Mesendoderm (in vitro differentiated cells): ENCODE measurements around the gene NPAS1.
A peak's percentile ranks its signal among the peaks of the same experiment; 100 is the strongest.

ENCODE experiments used
- DNase-seq: peaks from one replicate; pipeline ENCODE4 v3.0.0; 2013
- H2AK5ac ChIP-seq: 2 replicates; pipeline ENCODE4 v1.6.1; 2013; ENCODE audit warnings: low read length, inconsistent platforms
- H2BK120ac ChIP-seq: 2 replicates; pipeline ENCODE4 v1.6.1; 2013; ENCODE audit warnings: low read depth, mild to moderate bottlenecking, low read length, moderate library complexity, mixed read lengths
- H2BK15ac ChIP-seq: replicated peaks from 2 replicates; pipeline ENCODE4 v1.6.1; 2013; ENCODE audit warnings: low read depth, mild to moderate bottlenecking, moderate library complexity
- H2BK5ac ChIP-seq: 2 replicates; pipeline ENCODE4 v1.6.1; 2013; ENCODE audit warnings: low read length, inconsistent platforms
- H3K18ac ChIP-seq: 2 replicates; pipeline ENCODE4 v1.6.1; 2013; ENCODE audit warnings: mild to moderate bottlenecking, low read length, mixed read lengths
- H3K23ac ChIP-seq: one replicate; pipeline ENCODE4 v1.6.1; 2013; ENCODE audit warnings: low read length
- H3K27ac ChIP-seq: 2 replicates; pipeline ENCODE4 v1.5.1; 2013; ENCODE audit warnings: low read depth, mild to moderate bottlenecking, inconsistent platforms, low read length, moderate library complexity
- H3K27me3 ChIP-seq: 2 replicates; pipeline ENCODE4 v1.6.1; 2013; ENCODE audit warnings: low read length, control low read depth, mild to moderate bottlenecking, inconsistent platforms; ENCODE audit not compliant: insufficient read depth, poor library complexity
- H3K36me3 ChIP-seq: 2 replicates; pipeline ENCODE4 v1.6.1; 2013; ENCODE audit warnings: low read length, inconsistent platforms; ENCODE audit not compliant: control insufficient read depth, insufficient read depth
- H3K4ac ChIP-seq: one replicate; pipeline ENCODE4 v1.6.1; 2013; ENCODE audit warnings: low read depth, mild to moderate bottlenecking, low read length, moderate library complexity
- H3K4me1 ChIP-seq: 2 replicates; pipeline ENCODE4 v1.6.1; 2013; ENCODE audit warnings: low read depth, low read length, inconsistent platforms; ENCODE audit not compliant: control insufficient read depth
- H3K4me2 ChIP-seq: 2 replicates; pipeline ENCODE4 v1.6.1; 2013; ENCODE audit warnings: low read length
- H3K4me3 ChIP-seq: 2 replicates; pipeline ENCODE4 v1.5.1; 2013; ENCODE audit warnings: mild to moderate bottlenecking, low read length
- H3K56ac ChIP-seq: one replicate; pipeline ENCODE4 v1.6.1; 2013; ENCODE audit warnings: low read length
- H3K79me1 ChIP-seq: 2 replicates; pipeline ENCODE4 v1.6.1; 2013; ENCODE audit warnings: low read length, inconsistent platforms
- H3K79me2 ChIP-seq: 2 replicates; pipeline ENCODE4 v1.6.1; 2013; ENCODE audit warnings: mild to moderate bottlenecking, low read length; ENCODE audit not compliant: control insufficient read depth, insufficient read depth
- H3K9ac ChIP-seq: 2 replicates; pipeline ENCODE4 v1.6.1; 2013; ENCODE audit warnings: low read length, inconsistent platforms
- H4K5ac ChIP-seq: one replicate; pipeline ENCODE4 v1.6.1; 2013; ENCODE audit warnings: low read length
- H4K8ac ChIP-seq: one replicate; pipeline ENCODE4 v1.6.1; 2013; ENCODE audit warnings: low read depth, mild to moderate bottlenecking, control low read depth, low read length, moderate library complexity
- WGBS: extraction: QIAGEN DNeasy Blood & Tissue Kit; methylation state at CpG from one replicate; pipeline ENCODE4 v1.1.7; 2013; ENCODE audit warnings: low lambda C conversion rate, missing lambda C conversion rate; ENCODE audit not compliant: insufficient coverage; ENCODE audit errors: extremely low coverage; 5-methylcytosine and 5-hydroxymethylcytosine counted together

Gene NPAS1

DNA sequence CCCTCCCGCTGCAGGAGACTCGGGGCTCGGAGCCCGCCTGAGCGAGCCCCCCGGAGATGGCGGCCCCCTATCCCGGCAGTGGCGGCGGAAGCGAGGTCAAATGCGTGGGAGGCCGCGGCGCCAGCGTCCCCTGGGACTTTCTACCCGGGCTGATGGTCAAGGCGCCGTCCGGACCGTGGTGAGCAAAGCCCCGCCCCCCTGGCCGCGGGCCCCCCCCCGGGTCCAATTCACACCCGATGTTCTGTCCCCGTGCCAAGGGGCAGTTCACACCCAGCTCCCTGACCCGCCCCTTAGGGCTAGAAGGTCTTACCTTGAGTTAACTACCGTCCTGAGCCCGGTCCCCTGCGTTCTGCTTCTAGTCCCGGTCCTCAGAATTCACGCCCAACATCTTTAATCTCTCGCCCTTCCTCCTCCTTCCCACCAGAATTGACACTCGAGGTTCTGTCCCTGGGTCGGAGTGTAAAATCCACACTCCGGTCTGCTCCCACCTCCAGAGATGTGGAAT is 1.4 kb downstream of the NPAS1 start:
- Histone ChIP-seq H3K4me2 (peak overlapping the region; percentile 8), H3K27ac (no peak overlapping the region), H3K4me3 (no peak overlapping the region), H3K4me1 (no peaks in the 10 kb centered on the region), H3K4ac (no peak overlapping the region), H3K36me3 (no peaks in the 10 kb centered on the region), H3K27me3 (peaks cover 34% of the 10 kb centered on the region), H3K18ac (no peak overlapping the region), H3K56ac (no peak overlapping the region), H3K23ac (no peak overlapping the region), H4K5ac (no peak overlapping the region), H3K79me2 (no peaks in the 10 kb centered on the region), H4K8ac (no peak overlapping the region), H2BK120ac (no peak overlapping the region), H2BK5ac (no peak overlapping the region), H2BK15ac (no peak overlapping the region), H2AK5ac (no peak overlapping the region), H3K79me1 (no peaks in the 10 kb centered on the region), H3K9ac (no peak overlapping the region)
- no CpG with 5 or more reads among the region's 37 CpGs for WGBS
- peak; percentile 54 for DNase-seq

DNA sequence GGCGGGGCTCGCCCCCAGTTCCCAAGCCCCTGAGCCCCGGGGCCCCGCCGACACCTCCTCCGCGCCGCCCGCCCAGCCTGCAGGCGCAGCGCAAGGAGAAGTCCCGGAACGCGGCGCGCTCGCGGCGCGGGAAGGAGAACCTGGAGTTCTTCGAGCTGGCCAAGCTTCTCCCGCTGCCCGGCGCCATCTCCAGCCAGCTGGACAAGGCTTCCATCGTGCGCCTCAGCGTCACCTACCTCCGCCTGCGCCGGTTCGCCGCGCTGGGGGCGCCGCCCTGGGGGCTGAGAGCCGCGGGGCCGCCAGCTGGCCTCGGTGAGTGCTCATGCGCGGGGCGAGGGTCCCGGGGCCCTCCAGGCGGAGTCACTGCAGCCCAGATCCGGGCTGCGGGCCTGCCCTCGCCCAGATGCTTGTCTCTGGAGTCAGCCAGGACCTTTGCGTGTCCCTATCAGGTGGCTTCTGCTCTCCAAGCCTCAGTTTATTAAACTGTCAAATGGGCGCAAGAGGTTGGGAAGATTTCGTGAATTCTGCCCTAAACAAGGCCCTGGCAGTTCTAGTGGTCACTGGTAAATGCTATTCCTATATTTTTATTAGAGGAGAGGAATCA is 2.0 kb downstream of the NPAS1 start:
- H4K5ac ChIP-seq: no peak overlapping the region
- H3K4me1 ChIP-seq: no peaks in the 10 kb centered on the region
- no peak overlapping the region for H3K9ac ChIP-seq
- H3K27ac ChIP-seq: no peak overlapping the region
- no peak overlapping the region for H2BK15ac ChIP-seq
- peaks cover 34% of the 10 kb centered on the region for H3K27me3 ChIP-seq
- H3K4me3 ChIP-seq: no peak overlapping the region
- no peak overlapping the region for H2AK5ac ChIP-seq
- H4K8ac ChIP-seq: no peak overlapping the region
- no peak overlapping the region for H3K23ac ChIP-seq
- no peak overlapping the region for H3K18ac ChIP-seq
- no peaks in the 10 kb centered on the region for H3K79me1 ChIP-seq
- H2BK5ac ChIP-seq: no peak overlapping the region
- no peaks in the 10 kb centered on the region for H3K79me2 ChIP-seq
- no peak overlapping the region for H2BK120ac ChIP-seq
- peak overlapping the region; percentile 13 for H3K4me2 ChIP-seq
- no CpG with 5 or more reads among the region's 50 CpGs for WGBS
- peak overlapping the region; percentile 19 for H3K56ac ChIP-seq
- H3K36me3 ChIP-seq: no peaks in the 10 kb centered on the region
- H3K4ac ChIP-seq: no peak overlapping the region
- peak; percentile 45 for DNase-seq

DNA sequence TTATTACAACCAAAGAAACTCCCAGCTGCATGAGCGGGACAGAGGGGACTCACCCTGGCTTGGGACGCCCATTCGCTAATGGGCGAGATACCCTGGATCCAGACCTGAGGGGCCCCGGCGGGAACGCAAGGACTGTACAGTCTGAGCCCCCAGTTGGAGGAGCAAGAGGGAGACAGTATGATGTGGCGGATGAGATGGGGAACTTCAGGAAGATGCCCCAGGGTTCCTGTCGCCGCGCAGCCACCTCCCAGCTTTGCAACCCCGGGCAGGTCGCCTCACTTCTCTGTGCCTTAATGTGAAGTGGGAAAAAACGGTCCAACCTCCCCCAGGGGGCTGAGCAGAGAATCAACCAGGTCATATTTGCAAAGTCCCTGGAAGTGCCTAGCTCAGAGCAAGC is 2.5 kb downstream of the NPAS1 start:
- H3K4me1 ChIP-seq: no peaks in the 10 kb centered on the region
- no peak overlapping the region for H4K5ac ChIP-seq
- H3K18ac ChIP-seq: no peak overlapping the region
- no CpG with 5 or more reads among the region's 14 CpGs for WGBS
- H2BK5ac ChIP-seq: no peak overlapping the region
- no peak overlapping the region for H2BK120ac ChIP-seq
- no peak overlapping the region for H3K27ac ChIP-seq
- H3K27me3 ChIP-seq: peaks cover 34% of the 10 kb centered on the region
- no peak overlapping the region for H2AK5ac ChIP-seq
- no peaks in the 10 kb centered on the region for H3K79me2 ChIP-seq
- H3K4me2 ChIP-seq: no peak overlapping the region
- no peak overlapping the region for H3K23ac ChIP-seq
- no peak overlapping the region for H4K8ac ChIP-seq
- no peaks in the 10 kb centered on the region for H3K36me3 ChIP-seq
- no peak overlapping the region for H3K9ac ChIP-seq
- H2BK15ac ChIP-seq: no peak overlapping the region
- no peak overlapping the region for H3K56ac ChIP-seq
- no peak overlapping the region for H3K4me3 ChIP-seq
- H3K79me1 ChIP-seq: no peaks in the 10 kb centered on the region
- no peak overlapping the region for H3K4ac ChIP-seq
- no peak for DNase-seq

DNA sequence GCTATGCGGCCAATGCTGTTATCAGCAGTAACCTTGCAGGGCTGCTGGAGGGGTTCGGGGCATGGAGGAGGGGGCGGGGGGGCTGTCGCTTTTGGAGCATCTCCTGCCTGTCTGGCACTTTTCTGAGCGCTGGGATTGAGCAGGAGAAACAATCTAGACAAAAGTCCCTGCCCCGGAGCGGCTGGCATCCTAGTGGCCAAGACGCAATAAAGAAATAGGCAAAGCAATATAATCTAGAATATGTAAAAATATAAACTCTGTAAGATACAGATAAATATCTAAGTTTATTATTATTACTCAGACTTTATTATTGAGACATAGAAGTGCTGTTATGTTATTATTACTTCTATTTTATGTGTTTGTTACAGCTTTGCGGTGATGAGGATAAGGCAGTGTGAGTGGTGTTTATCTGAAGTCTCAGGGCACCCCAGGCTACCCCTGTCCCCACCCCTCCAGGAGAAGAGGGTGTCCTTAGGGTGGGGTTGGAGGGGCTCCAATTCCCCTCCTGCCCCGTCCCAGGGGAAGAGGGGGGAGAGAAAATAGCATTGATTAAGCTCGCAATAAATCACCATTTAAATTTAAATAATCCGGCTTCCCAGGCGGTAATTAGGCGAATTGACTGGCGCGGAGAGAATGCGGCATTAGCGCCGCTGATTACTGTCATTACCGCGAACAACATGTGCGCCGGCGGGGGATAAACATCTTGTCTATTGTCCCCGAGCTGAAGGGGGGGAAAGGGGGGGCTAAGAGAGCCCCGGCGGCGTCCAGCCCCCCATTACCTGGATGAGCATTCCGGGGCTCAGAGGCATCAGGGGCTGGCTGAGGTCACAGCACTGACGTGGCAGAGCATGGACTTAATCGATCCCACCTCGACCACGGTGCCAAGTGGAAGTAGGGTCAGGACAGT is 3.2 kb downstream of the NPAS1 start:
- Histone ChIP-seq H2BK120ac (no peak overlapping the region), H4K5ac (no peak overlapping the region), H2BK15ac (no peak overlapping the region), H3K4me2 (no peak overlapping the region), H3K56ac (no peak overlapping the region), H3K79me1 (no peaks in the 10 kb centered on the region), H3K23ac (no peak overlapping the region), H3K27me3 (peaks cover 34% of the 10 kb centered on the region), H2BK5ac (no peak overlapping the region), H3K79me2 (no peaks in the 10 kb centered on the region), H3K18ac (no peak overlapping the region), H4K8ac (no peak overlapping the region), H3K9ac (no peak overlapping the region), H2AK5ac (no peak overlapping the region), H3K4ac (no peak overlapping the region), H3K27ac (no peak overlapping the region), H3K4me3 (no peak overlapping the region), H3K36me3 (no peaks in the 10 kb centered on the region), H3K4me1 (no peaks in the 10 kb centered on the region)
- no peak for DNase-seq
- WGBS: no CpG with 5 or more reads among the region's 33 CpGs

DNA sequence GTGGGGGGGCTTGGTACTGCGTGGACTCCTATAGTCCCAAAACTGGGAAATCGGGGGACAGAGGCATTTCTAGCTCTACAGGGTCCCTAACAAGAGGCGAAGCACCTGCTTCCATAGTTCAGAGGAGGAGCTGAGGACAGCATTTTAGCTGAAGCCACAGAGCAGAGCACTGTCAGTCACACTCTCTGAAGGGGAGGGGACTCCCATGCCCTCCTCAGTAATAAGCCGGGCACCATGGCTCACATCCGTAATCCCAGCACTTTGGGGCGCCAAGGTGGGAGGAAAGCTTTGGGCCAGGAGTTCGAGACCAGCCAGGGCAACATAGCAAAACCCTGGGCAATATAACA is 3.8 kb downstream of the NPAS1 start:
- H3K4me2 ChIP-seq: no peak overlapping the region
- no peaks in the 10 kb centered on the region for H3K36me3 ChIP-seq
- H2BK120ac ChIP-seq: no peak overlapping the region
- no peaks in the 10 kb centered on the region for H3K4me1 ChIP-seq
- no CpG with 5 or more reads among the region's 7 CpGs for WGBS
- DNase-seq: no peak
- no peak overlapping the region for H3K18ac ChIP-seq
- no peak overlapping the region for H3K23ac ChIP-seq
- no peak overlapping the region for H2BK5ac ChIP-seq
- no peak overlapping the region for H3K9ac ChIP-seq
- no peak overlapping the region for H3K27ac ChIP-seq
- H3K4ac ChIP-seq: no peak overlapping the region
- peaks cover 34% of the 10 kb centered on the region for H3K27me3 ChIP-seq
- H3K4me3 ChIP-seq: no peak overlapping the region
- H3K79me2 ChIP-seq: no peaks in the 10 kb centered on the region
- H4K8ac ChIP-seq: no peak overlapping the region
- no peak overlapping the region for H3K56ac ChIP-seq
- no peak overlapping the region for H2BK15ac ChIP-seq
- H4K5ac ChIP-seq: no peak overlapping the region
- H3K79me1 ChIP-seq: no peaks in the 10 kb centered on the region
- H2AK5ac ChIP-seq: no peak overlapping the region
